ENCODE results near the gene PPIG.

GRCh38 chr2:169683054-169683424 is 98.9 kb downstream of the PPIG start:
- TF ChIP-seq CTCF (conservative IDR thresholded peaks at IDR 0.05; ENCODE audit: low read depth, low read length): no peak
- no peak for TF ChIP-seq POLR2A (IDR thresholded peaks at IDR 0.05; ENCODE audit: low read depth, low read length)
- no peak for TF ChIP-seq BHLHE40 (IDR thresholded peaks at IDR 0.05; ENCODE audit: low read depth, low read length)
- no peak for TF ChIP-seq RAD21 (IDR thresholded peaks at IDR 0.05; ENCODE audit: low read length)
- TF ChIP-seq SMC3 (IDR thresholded peaks at IDR 0.05; ENCODE audit: low read depth, low read length): no peak
